Measurements from ENCODE around the gene FBXO10. TPM values are rescaled to one million over a fixed set of nuclear protein-coding genes. Genes with fewer than 3 reads are reported as not detected.

The FBXO10 gene
- total and polyA plus RNA-seq, 2 of the 8 experiments (the other 6 are each of a cell fraction or from before 2014, with no cell fraction given) = 13.1 to 13.9 TPM

- TF ChIP-seq NRF1 (IDR thresholded peaks at IDR 0.05; ENCODE audit: low read depth, low read length) (no peak), CBX8 (IDR thresholded peaks at IDR 0.05; ENCODE audit: borderline replicate concordance, low read depth, low read length) (no peak), TAF1 (IDR thresholded peaks at IDR 0.05; ENCODE audit: low read depth, low read length) (peak; percentile 82), YY1 (IDR thresholded peaks at IDR 0.05; ENCODE audit: low read depth, low read length) (no peak), EZH2 (IDR thresholded peaks at IDR 0.05; ENCODE audit: low read depth, low read length, severe bottlenecking) (no peak), SP1 (IDR thresholded peaks at IDR 0.05; ENCODE audit: low read depth, low read length) (no peak), ZNF274 (IDR thresholded peaks at IDR 0.05; ENCODE audit: borderline replicate concordance, extremely low read depth, low read length) (no peak), GABPA (IDR thresholded peaks at IDR 0.05; ENCODE audit: borderline replicate concordance, insufficient read depth, low read length) (peak; percentile 93), CHD2 (IDR thresholded peaks at IDR 0.05; ENCODE audit: low read length) (peak; percentile 44; the same call in 1 of the 2 replicates), GTF2F1 (IDR thresholded peaks at IDR 0.05; ENCODE audit: borderline replicate concordance, low read depth, low read length) (no peak; the same call in 1 of the 2 replicates), ASH2L (IDR thresholded peaks at IDR 0.05; ENCODE audit: low read length) (peak; percentile 62), RFX5 (IDR thresholded peaks at IDR 0.05; ENCODE audit: borderline replicate concordance, low read depth, low read length) (no peak), EGR1 (IDR thresholded peaks at IDR 0.05; ENCODE audit: borderline replicate concordance, low read depth, low read length) (peak; percentile 35; the same call in 1 of the 2 replicates), SP4 (IDR thresholded peaks at IDR 0.05; ENCODE audit: low read length) (no peak), RBBP5 (IDR thresholded peaks at IDR 0.05; ENCODE audit: borderline replicate concordance, low read depth, low read length) (no peak), RNF2 (IDR thresholded peaks at IDR 0.05; ENCODE audit: borderline replicate concordance, low read depth, low read length, missing control alignments, poor library complexity, severe bottlenecking) (peak; percentile 70), POU5F1 (IDR thresholded peaks at IDR 0.05; ENCODE audit: low read depth, low read length) (no peak), ATF2 (IDR thresholded peaks at IDR 0.05; ENCODE audit: low read length) (no peak), JUN (IDR thresholded peaks at IDR 0.05; ENCODE audit: low read depth, low read length) (no peak), POLR2AphosphoS5 (IDR thresholded peaks at IDR 0.05; ENCODE audit: low read depth, low read length) (peak; percentile 91), CEBPB (IDR thresholded peaks at IDR 0.05; ENCODE audit: low read depth, low read length) (peak; percentile 71; the same call in 1 of the 2 replicates), USF2 (IDR thresholded peaks at IDR 0.05; ENCODE audit: low read length) (no peak)
Measured at GRCh38 chr9:37592108-37592951, 16.1 kb upstream of the FBXO10 start, which contains the start of gene TOMM5 (continued).
